GM12801 (cell line): ENCODE results near the gene THADA.

ENCODE experiments used
- CTCF ChIP-seq: IDR thresholded peaks from one replicate; pipeline ENCODE4 v1.5.1; 2011; ENCODE audit warnings: control low read depth; ENCODE audit not compliant: insufficient read length; ENCODE audit errors: extremely low read depth

The THADA gene

GRCh38 chr2:43383533-43383932 lies 212.3 kb downstream of the THADA start:
- TF ChIP-seq CTCF, result no peak

GRCh38 chr2:43379494-43379893 lies 216.3 kb downstream of the THADA start:
- TF ChIP-seq CTCF, result no peak

- no peak for TF ChIP-seq CTCF
These were observed 218.5 kb downstream of the THADA start for GRCh38 chr2:43377327-43377726.

- TF ChIP-seq CTCF, result no peak
These were observed 219.2 kb downstream of the THADA start for GRCh38 chr2:43376523-43377198.

- no peak for TF ChIP-seq CTCF
These were observed 219.9 kb downstream of the THADA start for GRCh38 chr2:43375746-43376522.

GRCh38 chr2:43372416-43373081 lies 223.3 kb downstream of the THADA start:
- no peak for TF ChIP-seq CTCF

GRCh38 chr2:43370705-43371104 lies 225.1 kb downstream of the THADA start:
- no peak for TF ChIP-seq CTCF
